DOHH2 (cell line): ENCODE results near the gene SPATA33.

Experiments used
- EZH2phosphoT487 ChIP-seq: fragments of 200-600 bp; sonication (generic); IDR thresholded peaks from 2 replicates; pipeline ENCODE4 v1.6.1; 2017; ENCODE audit warnings: borderline replicate concordance, mild to moderate bottlenecking, antibody characterized with exemption, low read length, moderate library complexity, mixed read lengths
- TF ChIP-seq, protein P1 (sequence below): fragments of 200-600 bp; sonication (generic); IDR thresholded peaks from one replicate; pipeline ENCODE4 v1.5.1; 2014; ENCODE audit warnings: antibody characterized with exemption, mild to moderate bottlenecking, low read depth, low read length; ENCODE audit not compliant: poor library complexity, severe bottlenecking

DNA sequence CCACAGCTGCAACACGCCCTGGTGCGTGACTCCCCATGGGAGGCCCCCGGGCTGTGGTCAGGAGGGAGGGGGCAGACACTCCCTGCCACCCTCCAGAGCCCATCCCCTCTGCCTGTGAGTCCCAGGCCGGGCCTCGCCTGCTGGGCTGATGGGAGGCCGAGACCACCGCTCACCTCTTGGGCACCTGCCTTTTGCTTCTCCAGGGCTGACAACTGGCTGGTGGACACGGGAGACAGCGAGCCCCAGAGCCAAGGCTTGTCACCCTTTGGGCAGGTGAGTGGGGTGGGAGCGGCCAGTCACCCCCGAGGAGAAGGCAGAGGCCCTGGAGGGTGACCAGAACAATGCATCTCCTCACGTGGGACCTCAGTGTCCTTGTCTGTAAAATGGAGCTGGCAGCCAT lies 21.0 kb upstream of the SPATA33 start:
- TF ChIP-seq, protein P1, sequence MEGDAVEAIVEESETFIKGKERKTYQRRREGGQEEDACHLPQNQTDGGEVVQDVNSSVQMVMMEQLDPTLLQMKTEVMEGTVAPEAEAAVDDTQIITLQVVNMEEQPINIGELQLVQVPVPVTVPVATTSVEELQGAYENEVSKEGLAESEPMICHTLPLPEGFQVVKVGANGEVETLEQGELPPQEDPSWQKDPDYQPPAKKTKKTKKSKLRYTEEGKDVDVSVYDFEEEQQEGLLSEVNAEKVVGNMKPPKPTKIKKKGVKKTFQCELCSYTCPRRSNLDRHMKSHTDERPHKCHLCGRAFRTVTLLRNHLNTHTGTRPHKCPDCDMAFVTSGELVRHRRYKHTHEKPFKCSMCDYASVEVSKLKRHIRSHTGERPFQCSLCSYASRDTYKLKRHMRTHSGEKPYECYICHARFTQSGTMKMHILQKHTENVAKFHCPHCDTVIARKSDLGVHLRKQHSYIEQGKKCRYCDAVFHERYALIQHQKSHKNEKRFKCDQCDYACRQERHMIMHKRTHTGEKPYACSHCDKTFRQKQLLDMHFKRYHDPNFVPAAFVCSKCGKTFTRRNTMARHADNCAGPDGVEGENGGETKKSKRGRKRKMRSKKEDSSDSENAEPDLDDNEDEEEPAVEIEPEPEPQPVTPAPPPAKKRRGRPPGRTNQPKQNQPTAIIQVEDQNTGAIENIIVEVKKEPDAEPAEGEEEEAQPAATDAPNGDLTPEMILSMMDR: no peak
- TF ChIP-seq EZH2phosphoT487: no peak
